Measurements from ENCODE around the gene L1CAM.
A peak's percentile ranks its signal among the peaks of the same experiment; 100 is the strongest.

The L1CAM gene, protein sequence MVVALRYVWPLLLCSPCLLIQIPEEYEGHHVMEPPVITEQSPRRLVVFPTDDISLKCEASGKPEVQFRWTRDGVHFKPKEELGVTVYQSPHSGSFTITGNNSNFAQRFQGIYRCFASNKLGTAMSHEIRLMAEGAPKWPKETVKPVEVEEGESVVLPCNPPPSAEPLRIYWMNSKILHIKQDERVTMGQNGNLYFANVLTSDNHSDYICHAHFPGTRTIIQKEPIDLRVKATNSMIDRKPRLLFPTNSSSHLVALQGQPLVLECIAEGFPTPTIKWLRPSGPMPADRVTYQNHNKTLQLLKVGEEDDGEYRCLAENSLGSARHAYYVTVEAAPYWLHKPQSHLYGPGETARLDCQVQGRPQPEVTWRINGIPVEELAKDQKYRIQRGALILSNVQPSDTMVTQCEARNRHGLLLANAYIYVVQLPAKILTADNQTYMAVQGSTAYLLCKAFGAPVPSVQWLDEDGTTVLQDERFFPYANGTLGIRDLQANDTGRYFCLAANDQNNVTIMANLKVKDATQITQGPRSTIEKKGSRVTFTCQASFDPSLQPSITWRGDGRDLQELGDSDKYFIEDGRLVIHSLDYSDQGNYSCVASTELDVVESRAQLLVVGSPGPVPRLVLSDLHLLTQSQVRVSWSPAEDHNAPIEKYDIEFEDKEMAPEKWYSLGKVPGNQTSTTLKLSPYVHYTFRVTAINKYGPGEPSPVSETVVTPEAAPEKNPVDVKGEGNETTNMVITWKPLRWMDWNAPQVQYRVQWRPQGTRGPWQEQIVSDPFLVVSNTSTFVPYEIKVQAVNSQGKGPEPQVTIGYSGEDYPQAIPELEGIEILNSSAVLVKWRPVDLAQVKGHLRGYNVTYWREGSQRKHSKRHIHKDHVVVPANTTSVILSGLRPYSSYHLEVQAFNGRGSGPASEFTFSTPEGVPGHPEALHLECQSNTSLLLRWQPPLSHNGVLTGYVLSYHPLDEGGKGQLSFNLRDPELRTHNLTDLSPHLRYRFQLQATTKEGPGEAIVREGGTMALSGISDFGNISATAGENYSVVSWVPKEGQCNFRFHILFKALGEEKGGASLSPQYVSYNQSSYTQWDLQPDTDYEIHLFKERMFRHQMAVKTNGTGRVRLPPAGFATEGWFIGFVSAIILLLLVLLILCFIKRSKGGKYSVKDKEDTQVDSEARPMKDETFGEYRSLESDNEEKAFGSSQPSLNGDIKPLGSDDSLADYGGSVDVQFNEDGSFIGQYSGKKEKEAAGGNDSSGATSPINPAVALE

DNA sequence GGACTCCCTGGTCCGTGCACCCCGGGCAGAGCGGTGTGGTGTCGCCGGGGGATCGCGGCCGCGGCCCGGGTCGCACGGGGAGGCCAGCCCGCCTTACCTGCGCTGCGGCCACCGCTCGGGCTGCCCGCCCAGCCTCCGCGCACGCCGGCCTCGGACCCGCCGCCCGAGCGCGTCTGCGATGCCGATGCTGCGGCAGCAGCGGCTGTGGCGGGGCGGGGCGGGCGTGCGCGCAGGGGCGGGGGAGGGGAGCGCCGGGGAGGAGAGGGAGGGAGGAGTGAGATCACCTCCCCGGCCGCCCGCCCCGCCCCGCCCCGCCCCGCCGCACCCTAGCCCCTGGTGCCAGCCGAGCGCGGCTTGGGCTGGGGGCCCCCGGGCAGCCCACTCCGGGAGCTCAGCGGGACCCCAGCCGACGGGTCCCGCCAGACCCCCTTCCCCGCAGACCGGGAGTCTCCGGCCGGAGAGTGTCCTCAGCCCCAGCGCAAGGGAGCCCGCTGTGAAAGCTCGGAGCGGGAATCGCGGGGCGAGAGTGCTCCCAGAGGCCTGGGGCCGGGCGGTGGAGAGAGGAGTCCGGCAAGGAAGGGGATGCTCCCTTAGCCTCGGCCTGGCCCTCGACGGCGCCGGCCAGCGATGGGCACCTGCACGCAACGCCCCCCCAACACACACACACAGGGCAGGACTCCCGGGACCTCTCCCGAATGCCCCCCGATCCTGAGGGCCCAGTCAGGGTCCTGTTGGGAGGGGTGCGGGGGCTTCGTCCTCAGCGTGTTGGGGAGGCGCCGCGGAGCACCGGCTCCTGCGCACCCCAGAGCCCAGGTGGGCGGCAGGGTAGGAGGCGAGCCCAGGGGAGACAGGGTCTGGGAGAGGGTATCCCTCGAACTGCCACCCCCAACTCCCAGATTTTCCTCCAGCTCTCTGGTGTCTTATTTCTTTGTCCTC is at the start of gene L1CAM:
L1CAM (minus strand) TSS at position 206 of the 936 bp plus-strand sequence. CDS start 10,337 bp downstream, outside the sequence.
- DNase-seq, result no peak

GRCh38 chrX:153935326-153935851 is 49.4 kb upstream of the L1CAM start:
- no peak for DNase-seq

DNA sequence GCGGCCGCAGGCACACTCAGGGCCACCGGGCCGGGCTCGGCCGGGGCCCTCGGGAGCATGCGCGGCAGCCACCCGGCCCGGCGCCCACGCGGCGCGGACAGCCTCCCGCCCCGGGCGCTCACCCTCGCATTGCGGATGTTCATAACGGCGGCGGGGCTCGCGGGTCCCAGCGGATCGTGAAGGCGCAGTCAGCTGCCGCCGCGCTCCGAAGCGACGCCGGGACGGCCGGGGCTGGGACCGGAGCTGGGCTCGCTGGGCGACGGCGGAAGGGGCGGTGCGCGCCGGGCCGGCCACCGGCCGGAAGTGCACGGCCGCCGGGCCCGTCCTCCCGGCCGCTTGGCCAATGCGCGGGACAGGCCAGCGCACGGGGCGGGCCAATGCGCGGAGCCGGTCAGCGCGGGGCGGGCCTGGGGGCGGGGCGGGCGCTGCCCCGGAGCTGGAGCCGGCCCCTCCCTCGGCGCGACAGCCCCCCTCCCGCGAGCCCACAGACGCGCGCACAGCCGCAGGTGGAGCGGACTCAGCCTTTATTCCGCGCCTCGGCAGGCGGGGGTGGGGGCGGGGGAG is 48.9 kb upstream of the L1CAM start, which contains the start of gene NAA10:
NAA10 (minus strand) TSS at position 276 of the 564 bp plus-strand sequence; CDS start at position 143, 133 bp downstream.
- peak; percentile 67 to 77 for DNase-seq

DNA sequence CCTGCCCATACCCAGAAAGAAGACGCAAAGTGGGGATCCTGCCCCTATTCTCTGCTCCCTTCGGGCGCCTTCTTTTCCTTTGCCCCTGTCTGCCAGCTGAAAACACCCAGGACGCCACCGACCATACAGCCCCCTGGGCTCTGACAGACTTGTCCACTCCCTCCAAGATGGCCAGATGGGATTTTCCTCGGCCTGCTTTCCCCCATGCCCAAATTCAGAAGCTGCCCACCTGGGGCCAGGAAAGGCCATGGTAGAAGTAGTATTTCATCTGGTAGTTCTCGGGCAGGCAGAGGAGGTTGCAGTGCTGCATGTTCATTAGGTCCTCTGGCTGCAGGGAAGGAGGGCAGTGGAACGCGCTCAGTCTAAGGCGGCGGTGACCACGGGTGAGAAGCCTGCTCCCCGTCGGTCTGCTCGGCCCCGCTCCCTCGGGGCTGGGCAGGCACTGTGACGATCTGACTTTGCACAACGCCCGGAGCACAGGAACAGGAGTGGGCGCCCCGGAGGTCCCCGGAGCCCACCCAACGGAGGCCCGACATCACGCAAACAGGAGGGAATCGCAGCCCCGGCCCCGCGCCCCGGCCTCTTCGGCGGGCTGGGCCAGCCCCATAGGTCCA is 48.3 kb upstream of the L1CAM start:
- DNase-seq, result no peak

DNA sequence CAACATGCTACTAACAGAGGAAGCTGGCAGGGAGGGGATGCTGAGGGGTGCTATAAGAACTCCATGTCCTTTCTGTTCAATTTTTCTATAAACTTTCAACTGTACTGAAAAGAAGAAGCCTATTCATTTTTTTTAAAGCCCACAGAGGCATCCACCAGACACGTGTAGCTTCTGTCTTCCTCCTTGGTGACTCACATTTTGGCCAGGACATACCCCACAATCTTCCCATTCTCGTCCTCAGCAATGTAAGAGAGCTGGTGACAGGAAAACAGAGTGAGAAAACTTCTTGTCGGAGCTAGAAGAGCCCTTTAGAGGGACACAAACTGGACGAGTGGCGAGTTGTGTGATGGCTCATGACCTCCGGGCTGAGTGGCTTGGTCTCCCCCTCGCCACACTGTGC is 47.8 kb upstream of the L1CAM start:
- no peak for DNase-seq

- DNase-seq, result no peak
Observed at GRCh38 chrX:153932220-153932915, 46.4 kb upstream of the L1CAM start.

DNA sequence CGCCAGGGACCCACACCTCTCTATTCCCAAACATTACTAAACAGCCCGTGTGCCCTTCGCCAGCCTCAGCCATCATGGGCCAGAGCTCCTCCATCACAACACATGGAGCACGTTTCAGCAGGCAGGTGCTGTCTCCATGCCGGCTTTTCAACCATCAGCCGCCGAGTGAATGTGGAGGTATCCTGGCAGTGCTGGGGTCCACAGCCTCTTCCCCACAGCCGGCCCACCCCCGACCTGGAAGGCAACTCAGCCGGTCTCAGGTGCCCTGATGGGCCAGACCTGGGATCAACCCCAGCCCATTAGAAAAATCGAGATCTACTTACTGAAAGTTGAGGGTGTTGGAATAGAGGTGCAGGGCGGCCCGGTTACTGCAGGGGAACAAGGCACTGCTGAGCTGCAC is 45.8 kb upstream of the L1CAM start:
- no peak for DNase-seq

GRCh38 chrX:153931151-153931550 is 45.2 kb upstream of the L1CAM start:
- DNase-seq, result no peak

DNA sequence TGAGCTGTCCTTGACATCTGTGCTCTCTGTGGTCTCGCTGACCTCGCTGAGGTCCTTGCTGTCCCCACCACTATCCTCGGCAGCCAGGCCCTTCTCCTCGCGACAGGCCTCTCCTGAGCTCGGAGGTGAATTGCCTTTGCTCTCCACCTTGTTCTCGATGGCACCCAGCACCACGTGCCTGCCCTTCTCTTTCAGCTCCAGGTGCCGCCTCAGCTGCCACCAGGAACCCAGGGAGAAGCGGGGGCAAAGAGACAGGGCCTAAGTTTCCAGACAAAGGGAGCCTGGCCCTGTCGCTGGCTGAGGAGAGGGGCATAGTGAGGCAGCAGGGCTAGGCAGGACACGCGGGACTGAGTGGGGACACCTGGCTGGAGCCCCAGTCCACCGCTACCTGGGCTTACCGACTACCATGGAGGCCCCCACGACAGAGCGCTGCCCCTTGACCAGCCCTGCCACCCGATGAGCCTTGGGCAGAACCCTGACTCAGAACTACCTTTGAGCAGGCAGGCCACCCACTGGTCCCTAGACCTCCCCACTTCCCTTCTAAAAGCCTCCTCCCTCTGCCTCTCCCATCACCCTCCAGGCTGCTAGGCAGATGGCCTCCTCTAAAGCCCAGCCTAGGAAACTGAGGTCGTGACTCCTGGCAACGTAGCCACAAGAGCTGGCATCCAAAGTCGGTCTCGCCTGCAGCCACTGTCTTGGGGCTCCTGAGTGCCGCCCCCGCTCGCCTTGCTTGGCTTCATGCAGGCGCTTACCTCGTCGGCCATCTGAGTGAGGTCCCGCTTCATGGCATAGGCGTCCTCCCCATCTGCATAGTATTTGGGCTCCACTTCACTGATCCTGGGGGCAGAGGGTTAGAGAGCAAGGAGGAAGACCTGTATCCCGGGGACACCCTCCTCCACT is 44.3 kb upstream of the L1CAM start:
- DNase-seq, result no peak

DNA sequence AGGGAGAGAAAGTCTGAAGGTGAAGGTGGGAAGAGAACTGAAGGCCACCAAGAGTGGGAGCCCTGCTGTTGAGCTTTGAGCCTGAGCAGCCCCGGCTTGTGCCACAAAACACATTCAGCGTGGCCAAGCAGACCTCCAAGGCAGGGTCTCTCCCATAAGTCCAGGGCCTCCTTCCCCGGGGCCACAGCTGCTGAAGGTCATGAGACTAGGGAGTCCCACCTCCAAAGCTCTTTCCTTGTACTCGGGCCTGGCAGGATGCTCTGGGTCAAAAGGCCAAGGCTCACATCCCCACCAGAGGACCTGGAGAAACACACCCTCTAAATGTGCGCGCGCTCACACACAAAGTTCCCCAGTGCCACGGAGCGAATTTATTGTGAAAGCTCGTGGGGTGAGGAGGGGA is 43.6 kb upstream of the L1CAM start:
- no peak for DNase-seq

DNA sequence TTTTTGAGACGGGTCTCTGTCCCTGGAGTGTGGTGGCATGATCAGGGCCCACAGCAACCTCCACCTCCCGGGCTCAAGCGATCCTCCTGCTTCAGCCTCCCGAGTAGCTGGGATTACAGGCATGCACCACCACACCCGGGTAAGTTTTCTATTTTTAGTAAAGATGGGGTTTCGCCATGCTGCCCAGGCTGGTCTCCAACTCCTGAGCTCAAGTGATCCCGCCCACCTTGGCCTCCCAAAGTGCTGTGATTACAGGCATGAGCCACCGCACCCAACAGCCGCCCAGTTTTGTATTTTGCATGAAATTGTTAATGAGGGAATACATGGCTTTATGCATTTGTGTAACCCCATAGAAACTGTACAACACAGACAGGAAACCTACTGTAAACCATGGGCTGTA is 42.9 kb upstream of the L1CAM start:
- DNase-seq, result no peak

GRCh38 chrX:153927922-153928760 is 42.2 kb upstream of the L1CAM start:
- DNase-seq, result peak; percentile 96 to 99

DNA sequence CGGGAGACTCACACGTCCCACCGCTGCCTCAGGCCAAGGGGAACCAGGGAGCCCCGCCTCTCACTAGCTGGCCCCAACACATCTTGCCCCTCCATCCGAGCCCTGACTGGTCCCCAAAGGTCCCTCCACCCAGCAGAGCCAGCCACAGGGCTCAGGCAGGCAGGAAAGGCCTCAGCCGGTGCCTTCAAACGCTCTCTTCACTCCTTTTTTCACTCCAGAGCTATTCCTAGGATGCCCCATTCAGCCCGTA is 41.6 kb upstream of the L1CAM start:
- DNase-seq, result no peak

DNA sequence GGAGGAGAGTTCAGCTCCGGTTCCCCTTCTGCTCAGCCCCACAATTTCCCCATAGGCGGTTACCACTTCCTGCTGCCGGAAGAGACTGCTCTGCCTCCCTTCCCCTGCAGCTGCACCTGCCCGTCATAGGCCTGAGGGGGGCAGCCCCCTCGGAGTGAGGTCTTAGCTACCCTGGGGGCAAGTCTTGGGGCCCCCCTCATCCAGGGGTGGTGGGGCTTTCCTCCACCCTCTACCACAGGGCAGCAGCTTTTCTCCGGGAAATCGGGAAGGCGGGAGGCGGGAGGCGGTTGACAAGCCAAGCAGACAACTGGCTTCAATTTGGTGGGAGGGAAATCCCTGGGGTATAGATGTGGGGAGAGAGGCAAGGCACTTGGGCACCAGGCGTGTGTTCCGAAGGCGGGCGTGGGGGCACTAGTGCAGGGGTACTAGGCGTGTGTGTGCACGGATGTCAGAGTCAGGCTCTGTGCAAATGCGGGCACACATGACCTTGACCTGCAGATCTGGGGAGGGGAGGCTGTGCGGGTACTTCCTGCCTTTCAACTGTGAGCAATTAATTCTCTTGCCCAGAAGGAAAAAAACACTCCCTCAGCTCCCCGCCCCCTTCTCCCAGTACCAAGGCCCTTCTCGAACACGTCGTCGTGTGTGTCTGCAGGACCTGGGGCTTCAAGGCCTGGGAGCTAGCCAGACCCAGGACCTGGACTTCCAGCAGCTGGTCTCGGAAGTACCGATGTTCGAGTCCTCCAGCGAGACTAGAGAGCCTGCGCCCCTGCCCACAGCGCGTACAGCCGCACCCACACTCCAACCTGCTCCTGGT is 41.1 kb upstream of the L1CAM start:
- peak in 1 of 2 experiments; percentile 59 for DNase-seq

GRCh38 chrX:153926552-153926857 is 40.5 kb upstream of the L1CAM start:
- no peak for DNase-seq

DNA sequence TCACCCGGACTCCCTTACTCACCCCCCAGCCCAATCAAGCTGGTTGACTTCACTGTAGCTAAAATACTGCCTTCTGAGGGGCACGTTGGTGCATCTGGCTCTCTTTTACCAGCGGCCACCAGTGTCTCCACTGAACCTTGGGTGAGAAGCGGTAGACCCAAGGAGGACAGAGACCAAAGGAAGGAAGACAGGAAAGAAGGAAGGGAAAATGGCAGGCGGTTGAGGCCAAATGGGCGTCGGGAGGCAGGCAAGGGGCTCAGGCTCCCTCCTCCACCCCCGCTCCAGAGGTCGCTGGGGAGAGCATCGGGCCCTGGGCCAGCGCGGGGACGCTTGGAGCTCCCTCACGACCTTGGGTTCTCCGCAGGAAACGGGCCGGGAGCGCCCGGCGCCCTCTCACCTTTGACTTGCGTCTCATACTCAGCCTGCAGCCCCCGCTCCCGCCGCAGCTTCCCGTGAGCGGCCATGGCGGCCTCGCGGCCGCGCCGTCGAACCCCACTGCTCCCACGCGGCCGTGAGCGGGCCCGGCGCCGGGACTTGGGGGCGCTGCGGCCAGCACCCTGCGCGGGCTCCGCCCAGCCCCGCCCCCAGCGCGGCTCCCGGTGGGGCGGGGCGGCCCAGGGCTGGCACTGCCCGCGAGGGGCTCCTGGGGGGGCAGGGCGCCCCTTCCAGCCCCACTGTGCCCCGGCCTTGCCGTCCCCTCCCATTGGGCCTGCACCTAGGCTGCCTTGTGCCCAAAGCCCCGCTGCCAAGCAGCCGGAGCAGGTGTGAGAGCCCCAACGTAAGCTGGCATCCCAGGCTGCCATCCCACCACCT is 40.0 kb upstream of the L1CAM start, which contains the start of gene ARHGAP4:
ARHGAP4 (minus strand) TSS at position 526 of the 813 bp plus-strand sequence; CDS start at position 464, 62 bp downstream.
- DNase-seq, result no peak

DNA sequence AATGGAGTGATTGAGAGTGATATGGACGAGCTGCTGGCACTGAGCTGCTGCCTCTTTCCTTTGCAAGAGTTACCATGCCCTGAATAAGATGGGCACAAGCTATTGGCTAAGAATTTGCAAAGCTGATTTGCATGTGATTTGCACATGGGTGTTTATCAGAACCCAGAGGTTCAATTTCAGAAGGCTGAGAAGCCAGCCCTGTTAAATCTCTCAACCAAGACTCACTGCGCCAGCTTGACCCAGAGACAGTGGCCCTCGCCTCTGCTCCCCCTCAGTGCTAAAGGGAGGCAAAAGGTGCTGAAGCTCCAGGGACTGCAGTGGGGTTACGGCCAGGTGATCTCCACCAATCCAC is 39.4 kb upstream of the L1CAM start:
- no peak for DNase-seq

All from NCI-H524 (cell line).